Myocyte (in vitro differentiated cells): ENCODE measurements around the gene KHNYN. TPM values are rescaled to one million over a fixed set of nuclear protein-coding genes. Genes with fewer than 3 reads are reported as not detected.
"Not testable (repeated sequence)": the region's sequence is repeated elsewhere in the genome, so short reads cannot be mapped to it uniquely, and the experiment has no call there.

Source experiments
- DNase-seq: peaks from one replicate; pipeline ENCODE4 v3.0.0-alpha.2; 2012; ENCODE audit warnings: low read depth
- total RNA-seq: library from RNA; depleted of rRNA; stranded (reverse); fragments of >200 nt; gene quantifications from 2 replicates; pipeline ENCODE4 v1.2.3, GENCODE V29; 2014

The KHNYN gene
- total RNA-seq, 1 donor from 2014 or later: 28.0 TPM

DNA sequence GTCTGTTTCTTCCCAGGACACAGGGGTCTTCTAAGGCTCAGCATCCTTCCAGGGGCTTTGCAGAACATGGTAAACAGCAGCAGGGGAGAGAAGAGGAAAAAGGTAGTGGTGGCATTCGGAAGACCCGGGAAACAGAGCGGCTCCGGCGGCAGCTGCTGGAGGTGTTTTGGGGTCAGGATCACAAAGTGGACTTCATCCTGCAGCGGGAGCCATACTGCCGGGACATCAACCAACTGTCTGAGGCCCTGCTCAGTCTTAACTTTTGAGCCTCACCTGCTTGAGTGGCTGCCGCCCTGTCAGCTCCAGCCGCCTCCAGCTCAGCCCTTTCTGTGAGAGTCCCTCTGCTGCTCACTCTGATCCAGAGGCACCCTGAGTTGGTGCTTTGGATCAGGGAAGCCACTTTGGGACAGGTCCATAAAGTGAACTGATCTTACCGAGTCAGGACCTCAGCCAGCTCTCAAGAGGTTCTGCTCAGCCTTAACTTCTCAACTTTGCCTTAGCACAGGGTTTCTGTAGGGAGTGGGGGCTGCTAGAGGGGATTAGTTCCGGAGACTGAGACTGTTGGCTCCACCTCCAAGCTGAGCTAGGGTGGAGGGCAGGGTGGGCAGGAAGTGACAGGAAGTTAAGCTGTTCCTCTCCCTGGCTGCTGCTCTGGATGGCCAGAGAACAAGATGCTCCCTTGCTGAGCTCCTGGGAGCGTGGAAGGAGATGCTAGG lies 7.4 kb downstream of the KHNYN start:
- no peak for DNase-seq

DNA sequence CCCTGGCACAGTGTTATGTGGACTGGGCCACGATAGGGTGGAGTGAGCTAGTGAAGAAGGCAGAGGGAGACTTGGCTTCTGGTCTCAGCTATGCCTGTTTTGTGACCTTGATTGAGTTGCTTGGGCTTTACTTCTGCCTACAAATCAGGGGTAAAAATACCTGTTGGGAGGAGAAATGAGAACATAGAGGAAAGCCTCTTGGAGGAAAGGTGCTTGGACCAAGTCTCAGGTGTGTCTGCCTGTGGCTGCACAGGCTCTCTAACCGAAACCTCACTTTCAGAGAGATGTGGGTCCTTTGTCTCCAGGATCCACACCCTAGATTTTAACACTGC lies 7.9 kb downstream of the KHNYN start:
- no peak for DNase-seq

DNA sequence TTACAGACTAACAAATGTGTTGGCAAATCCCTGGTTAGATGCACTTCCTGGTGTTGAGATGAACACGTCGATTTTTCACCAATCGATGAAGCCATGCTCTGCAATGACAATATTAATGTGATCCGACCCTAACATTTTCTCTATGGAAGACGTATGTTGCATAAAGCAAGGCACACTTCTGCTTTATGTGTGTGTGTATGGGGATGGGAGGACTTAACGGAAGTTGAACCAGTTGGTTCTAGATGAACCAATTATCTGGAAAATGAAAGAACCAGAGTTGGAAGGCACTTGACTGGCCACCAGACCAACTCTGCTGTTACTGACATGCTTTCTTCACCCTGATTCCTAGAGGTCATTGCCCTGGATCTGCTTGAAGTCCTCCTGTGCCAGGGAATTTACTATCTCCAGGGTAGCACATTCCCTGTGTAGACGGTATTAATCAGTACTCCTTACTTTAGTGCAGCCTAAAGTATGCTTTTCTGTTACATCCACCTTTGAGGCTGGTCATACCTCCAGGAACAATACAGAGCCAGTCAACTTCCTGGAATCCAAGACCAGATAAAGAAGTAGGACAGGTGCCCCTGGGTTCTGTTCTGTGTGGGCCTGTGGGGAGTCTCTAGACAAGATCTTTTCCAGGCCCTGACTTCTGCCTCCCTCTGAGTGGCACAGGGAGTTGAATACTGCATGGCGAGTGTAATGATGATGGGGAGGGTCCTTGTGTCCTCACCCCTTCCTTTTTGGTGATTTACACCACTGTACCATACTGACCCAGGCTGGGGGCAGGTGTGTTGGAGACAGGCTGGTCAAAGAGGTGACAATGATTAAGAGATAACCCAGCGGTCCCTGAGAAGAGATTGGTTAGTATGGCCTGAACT lies 8.7 kb downstream of the KHNYN start:
- no peak for DNase-seq

DNA sequence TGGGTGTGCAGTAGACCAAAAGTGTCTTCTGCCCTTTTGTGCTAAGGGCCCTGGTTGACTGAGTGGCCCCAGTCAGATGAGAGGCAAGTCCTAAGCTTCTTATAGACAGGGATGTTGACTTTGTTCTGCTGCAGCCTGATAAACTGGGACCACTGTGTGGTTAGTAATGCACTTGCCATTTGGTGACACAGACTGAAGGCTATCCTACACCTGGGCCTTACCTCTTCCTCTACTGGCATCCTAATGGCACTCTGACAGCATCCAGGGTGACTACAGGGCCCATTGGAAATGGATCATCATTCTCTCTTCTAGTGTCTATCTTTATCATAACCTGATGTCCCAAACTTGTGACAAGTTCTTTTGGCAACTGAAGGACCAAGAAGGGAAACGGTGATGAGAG lies 9.5 kb downstream of the KHNYN start:
- no peak for DNase-seq

DNA sequence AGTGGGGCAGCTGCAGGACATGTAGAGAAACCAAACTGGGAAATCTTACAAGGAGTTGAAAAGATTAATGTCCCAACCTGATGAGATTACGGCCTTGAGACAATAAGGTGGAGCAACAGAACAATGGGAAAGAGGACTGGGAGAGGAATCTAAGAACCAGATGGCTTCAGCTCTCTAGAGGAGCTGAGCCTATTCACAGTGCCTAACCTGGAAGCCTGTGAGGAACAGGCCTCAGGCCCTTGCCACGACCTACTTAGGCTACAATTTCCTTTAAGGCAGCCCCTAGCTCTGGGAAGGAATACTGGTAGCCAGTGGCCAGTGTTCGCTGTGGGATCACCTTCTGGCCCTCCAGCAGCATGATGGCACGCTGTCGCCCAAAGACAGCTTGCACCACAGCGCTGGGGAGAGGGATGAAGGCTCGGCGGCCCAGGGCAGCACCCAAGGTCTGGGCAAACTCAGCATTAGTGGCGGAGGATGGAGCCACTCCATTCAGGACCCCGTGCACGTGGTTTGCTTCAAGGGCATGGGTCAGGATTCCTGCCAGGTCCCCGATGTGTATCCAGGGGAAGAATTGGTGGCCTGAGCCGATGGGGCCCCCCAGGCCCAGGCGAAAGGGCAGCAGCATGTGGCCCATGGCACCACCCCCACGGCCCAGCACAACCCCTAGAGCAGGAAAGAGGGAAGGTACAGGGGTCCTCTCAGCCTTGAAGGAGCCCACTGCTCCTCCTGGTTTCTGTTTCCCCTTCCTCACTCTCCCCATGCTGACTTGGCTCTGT lies 10.3 kb downstream of the KHNYN start:
- no peak for DNase-seq

DNA sequence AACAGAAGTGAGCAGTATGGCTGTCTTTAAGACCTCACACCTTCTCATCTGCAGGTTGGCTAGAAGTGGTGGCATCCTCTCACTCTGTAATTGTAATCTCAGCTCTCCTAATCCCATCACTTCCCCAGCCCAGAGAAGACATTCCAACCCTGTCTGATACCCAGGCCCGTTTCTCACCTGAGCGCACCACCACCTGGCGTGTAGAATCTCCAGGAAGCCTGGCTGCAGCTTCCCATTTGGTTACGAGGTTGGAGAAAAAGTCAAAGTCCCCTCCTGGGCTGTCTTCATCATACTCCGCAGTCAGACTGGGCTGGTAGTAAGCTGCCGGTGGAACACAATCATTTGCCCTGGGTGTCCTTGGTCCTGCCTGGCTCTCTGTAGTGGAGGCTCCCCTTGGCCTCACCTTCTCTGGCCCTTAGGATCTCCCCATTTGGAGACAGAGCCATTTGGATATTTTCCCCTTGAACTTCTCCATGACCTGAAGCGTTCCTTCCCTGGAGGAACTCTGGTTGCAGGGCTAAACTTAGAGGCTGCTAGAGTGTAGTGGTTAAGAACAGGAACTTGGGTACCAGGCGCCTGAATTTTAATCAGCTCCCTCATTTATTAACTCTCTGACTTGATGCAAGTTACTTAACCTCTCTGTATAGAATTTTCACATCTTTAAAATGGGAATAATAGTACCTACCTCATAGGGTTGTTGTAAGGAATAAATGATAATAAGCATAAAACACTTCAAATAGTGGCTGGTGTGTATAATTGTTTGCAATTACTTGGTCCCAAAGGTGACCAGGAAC lies 11.0 kb downstream of the KHNYN start:
- DNase-seq: no peak

DNA sequence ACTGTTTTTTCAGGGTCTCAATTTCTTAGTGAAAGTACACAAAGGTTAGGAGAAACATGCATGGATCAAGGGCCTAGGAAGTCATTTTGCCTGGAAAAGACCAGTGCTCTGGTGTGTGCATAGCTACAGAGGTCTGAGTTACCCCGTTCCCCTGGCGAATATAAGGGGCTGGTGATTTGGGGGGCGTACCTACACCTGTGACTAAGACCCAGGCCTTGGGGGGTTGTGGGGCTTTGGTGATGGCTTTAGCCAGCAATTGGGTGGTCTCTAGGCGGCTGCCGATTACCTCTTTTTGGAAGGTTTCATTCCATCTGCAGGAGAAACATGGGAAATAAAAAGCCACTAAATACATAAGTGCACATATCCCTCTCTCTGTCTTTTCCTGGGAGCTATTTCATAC lies 11.7 kb downstream of the KHNYN start:
- no peak for DNase-seq

DNA sequence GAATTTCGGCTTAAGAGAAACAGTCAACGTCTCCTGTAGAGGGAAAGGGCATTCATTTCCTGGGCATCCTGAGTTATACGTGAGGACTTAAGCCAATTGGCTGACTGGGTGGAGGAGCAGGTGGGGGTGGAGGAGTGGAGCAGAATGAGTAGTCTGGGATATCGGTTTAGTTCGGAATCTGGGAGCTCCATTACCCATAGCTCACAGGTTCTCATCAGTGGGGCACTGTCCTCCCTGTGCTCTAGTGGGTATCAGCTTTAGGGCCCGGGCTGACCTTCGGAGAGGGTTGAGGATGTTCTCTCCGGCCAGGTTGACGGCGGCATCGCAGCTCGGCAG lies 12.1 kb downstream of the KHNYN start:
- DNase-seq: no peak

DNA sequence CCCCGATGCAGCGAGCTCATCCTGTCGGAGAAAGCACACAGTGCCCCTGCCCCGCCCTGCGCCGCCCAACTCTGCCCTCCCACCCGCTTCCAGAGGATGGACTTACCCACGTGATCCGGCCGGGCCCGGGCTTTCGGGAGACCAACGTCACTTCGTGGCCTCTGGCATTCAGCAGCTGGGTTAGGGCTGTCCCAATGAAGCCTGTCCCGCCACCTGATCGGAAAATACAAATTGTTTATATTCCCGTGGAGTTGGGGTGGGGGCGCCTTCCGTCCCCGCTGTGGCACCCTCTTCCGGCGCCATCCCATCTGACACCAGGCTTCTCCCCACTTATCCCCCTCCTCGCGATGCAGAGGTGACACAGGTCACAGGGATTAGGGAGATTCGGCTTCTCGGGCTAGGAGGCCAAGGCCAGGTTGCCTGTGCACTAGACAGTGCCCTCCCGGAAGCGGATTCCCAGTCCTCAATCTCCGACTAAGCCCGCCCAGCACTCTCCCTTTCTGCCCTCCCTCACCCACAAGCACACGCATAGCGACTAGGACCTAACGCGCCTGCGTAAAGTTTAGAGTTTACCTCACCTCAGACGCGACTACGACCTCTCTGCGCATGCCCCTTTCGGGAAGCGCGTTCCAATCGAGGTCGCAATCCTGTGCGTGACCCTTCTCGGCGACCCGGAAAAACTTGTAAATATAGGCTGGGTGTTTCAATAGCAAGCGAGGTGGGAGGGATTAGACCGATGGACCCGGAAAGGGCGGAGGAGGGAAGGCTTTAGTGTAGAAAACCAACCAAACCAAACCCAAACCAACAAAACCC lies 12.7 kb downstream of the KHNYN start, which contains the start of gene SDR39U1:
SDR39U1 (minus strand) TSS at position 537 of the 813 bp plus-strand sequence; CDS start at position 530, 7 bp downstream.
- peak; percentile 100 for DNase-seq

DNA sequence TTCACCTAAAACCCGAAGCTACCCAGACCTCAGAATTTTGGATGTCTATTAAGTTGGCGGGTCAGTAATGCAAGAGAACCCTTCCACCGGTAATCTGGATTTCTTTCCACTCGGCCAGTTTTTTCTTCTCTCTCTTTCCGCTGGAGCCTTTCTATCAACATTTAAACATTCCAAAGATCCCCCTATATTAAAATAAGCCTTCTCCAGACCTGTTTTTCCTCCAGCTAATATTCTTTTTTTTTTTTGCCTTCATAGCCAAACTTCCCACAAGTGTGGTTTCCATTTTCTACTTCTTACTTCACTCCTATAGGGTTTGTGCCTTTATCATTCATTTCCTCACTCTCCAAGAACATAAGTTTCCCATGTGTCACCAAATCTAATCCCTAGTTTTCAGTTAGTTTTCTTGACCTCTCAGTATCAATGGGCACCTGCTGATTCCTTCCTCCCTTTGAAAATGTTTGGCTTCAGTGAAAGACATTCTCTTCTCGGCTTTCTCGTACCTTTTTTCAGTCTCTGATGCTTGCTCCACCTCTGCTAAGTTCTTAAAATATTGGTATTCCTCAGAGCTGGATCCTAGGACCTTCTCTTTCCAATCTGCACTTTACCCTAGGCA lies 13.4 kb downstream of the KHNYN start:
- DNase-seq: peak; percentile 6

DNA sequence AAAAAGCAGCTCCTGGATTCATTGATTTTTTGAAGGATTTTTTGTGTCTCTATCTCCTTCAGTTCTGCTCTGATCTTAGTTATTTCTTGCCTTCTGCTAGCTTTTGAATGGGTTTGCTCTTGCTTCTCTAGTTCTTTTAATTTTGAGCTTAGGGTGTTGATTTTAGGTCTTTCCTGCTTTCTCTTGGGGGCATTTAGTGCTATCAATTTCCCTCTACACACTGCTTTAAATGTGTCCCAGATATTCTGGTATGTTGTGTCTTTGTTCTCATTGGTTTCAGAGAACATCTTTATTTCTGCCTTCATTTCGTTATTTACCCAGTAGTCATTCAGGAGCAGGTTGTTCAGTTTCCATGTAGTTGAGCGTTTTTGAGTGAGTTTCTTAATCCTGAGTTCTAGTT lies 21.1 kb downstream of the KHNYN start:
- not testable (repeated sequence) for DNase-seq

DNA sequence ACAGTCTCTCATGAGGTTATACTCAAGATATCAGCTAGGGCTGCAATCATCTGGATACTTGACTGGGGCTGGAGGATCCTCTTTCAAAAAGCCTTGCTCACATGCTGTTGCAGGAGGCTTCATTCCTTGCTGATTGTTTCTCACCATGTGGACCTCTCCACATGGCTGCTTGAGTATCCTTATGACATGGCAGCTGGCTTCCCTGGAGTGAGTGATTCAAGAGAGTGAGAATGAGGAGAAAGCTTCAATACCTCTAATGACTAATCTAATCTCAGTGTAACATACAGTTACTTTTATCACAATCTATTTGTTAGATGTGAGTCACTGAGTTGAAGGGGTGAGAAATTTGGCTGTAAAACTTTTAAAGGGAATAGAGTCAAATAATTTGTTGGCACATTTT lies 27.2 kb downstream of the KHNYN start:
- no peak for DNase-seq

DNA sequence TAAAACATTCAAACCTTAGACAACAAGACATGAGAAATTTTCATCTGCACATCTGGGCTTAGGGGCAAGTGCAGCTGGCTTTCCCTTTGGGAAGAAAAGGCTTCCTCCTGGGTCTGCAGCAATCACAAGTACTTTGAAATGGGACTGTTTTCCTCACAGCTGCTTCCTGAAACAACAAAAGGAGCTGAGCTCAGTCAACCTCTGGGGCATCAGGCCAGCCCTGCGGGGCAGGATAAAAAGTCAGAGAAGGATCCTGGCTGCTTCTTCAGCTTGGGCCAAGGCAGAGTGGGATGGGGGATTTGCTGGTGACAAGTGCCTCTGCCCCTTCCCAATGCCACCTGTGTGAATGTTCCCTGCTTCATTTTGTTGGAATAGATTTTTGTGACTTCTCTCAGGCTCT lies 29.0 kb downstream of the KHNYN start:
- no peak for DNase-seq

DNA sequence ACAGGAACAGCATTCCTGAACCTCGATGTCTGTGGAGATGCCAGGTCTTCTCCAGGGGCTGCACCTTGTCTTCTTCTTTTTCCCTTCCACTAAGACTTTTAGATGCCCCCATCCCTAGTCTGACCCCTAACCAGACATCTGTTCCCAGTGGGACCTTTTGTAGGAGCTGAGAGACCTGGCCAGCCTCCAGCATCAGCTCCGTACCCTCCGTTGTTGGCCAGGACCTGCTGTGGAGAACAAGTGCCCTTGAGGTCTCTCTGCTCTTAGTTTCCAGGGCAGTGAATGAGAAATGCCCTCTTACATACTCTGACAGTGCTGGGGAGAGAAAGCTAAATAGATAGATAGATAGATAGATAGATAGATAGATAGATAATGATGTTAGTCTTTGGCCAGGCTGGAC lies 29.6 kb downstream of the KHNYN start:
- DNase-seq: no peak

DNA sequence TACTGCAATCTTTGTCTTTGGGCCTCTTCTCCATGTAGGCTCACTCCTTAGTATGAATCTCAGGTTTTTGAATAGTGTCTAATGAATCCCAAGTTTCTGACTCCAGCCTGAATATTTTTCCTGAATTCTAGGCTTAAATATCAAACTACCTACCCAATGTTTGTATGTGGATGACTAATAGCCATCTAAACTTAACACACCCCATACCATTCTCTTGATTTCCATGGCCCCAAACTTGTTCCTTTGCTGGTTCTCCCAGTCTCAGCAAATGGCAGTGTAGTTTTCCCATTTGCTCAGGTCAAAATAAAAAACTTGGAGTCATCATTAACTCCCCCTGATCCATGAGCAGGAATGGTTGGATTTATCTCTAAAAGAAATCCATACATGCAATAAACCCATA lies 31.6 kb downstream of the KHNYN start:
- no peak for DNase-seq

DNA sequence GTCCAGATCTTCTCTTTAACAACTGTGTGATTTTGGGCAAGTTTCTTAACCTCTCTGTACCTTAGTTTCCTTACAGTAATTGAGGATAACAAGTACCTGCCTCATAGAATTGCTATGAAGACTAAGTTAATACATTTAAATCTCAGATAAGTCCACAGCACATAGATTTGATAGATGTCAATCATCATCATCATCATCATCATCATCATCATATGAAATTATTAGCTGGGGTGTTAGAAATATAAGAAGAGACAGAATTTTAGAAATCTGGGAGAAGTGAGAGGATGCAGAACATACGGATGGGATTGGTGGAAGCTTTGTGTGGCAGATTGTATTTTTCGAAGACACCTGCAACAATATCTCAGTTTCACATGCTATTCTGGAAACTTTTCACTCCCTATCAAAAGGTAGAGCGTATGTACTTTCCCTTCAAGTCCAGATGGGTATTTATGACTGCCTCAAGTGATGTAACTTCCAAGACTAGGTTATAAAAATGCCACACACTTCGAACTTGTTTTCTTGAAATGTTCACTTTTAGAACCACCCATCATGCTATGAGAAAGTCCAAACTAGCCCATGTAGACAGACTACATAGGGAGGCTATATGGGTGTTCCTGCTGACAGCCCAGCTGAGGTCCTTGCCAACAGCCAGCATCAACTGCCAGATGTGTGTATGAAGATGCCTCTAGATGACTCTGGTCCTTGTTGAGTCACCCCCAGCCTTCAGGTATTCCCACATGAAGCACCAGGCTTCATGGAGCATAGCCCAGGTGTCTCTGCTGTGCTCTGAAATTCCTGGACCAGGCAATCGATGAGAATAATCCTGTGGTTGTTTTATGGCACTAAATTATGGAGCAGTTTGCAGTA lies 33.5 kb downstream of the KHNYN start:
- no peak for DNase-seq

DNA sequence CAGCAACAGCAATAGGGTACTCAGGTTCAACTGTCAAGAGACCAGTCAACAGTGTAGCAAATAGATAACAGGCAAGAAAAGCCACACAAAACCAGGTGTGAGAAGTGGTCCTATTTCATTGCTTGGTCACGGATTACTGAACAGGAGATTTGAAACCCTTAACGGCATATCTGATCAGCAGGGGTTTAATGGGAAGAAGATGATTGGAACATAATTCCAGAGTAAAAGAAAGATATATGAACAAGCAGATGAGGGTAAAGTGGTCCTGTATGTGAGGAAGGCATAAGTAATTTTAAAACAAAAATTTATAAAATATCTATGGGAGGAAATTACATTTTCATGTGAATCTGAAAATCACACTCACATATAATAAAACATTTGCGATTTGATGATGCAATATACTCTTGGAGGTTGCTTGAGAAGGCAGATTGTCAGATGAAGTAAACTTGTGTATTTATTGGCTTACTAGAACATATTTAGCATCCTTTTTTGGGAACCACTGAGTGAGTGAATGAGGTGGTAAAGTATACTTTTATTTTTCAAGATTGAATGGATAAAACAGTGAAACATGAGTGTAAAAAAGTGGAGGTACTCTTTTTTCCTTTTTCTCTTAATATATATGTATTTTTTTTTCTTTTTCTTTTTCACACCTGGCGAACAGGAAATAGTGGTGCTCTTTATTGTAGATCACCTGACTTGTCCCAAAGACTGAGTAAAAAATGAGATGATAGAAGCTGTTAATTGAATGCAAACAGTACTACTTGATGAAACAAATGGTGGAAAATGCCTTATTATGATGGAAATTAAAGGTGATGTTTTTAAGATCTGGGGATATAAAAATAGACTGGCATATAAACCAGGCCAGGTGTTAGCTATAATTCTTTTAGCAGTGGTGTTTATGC lies 34.4 kb downstream of the KHNYN start:
- no peak for DNase-seq

DNA sequence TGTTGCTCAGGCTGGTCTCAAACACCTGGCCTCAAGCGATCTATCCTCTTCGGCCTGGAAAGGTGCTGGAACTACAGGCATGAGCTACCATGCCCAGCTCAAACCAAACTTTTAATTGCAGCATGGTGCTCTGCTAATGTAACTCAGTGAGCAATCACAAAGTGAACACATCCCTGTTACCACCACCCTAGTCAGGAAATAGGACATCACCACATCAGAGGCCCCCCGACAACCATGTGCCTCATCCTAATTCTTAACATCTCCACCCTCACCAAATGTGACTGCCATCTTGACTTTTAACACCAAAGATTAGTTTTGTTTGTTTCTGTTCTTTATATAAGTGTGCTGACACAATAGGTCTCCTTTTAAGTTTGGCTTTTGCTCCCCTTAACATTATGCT lies 35.6 kb downstream of the KHNYN start:
- no peak for DNase-seq
